Cardiac muscle cell (in vitro differentiated cells and primary cell): Measurements from ENCODE around the gene NBDY. TPM values are rescaled to one million over a fixed set of nuclear protein-coding genes. Genes with fewer than 3 reads are reported as not detected.

Source experiments
- DNase-seq, 2 donors: peaks; one replicate each; pipeline versions ENCODE4 v3.0.0 to v3.0.0-alpha.2; 2010 to 2017; ENCODE audit warnings: low read depth in 1 of 2, low spot score in 1 of 2
- H3K27ac ChIP-seq: fragments of 200-600 bp; sonication (generic); 2 replicates; pipeline ENCODE4 v1.5.1; 2016
- H3K27me3 ChIP-seq: fragments of 200-600 bp; sonication (generic); 2 replicates; pipeline ENCODE4 v1.6.0; 2016; ENCODE audit warnings: control low read depth
- H3K36me3 ChIP-seq: fragments of 200-600 bp; sonication (generic); 2 replicates; pipeline ENCODE4 v1.5.1; 2016; ENCODE audit warnings: control low read depth
- H3K4me1 ChIP-seq: fragments of 200-600 bp; sonication (generic); 2 replicates; pipeline ENCODE4 v1.8.1; 2017; ENCODE audit warnings: low read depth, mild to moderate bottlenecking, mixed run types
- H3K4me3 ChIP-seq: fragments of 200-600 bp; sonication (generic); 2 replicates; pipeline ENCODE4 v1.5.1; 2016; ENCODE audit warnings: mild to moderate bottlenecking
- H3K9me3 ChIP-seq: fragments of 200-600 bp; sonication (generic); 2 replicates; pipeline ENCODE4 v1.5.1; 2017; ENCODE audit warnings: low read depth, mild to moderate bottlenecking, control low read depth
- CTCF ChIP-seq: IDR thresholded peaks from 2 replicates; pipeline ENCODE4 v1.5.1; 2012; ENCODE audit warnings: low read depth, mild to moderate bottlenecking, low read length
- polyA plus RNA-seq: library from polyadenylated mRNA; unstranded; fragments of >200 nt; fragmentation: Nextera tagmentation; extraction: Ambion mirVana; gene quantifications from 2 replicates; pipeline ENCODE4 v1.2.1, GENCODE V29; 2016
- total RNA-seq: library from RNA; depleted of rRNA; stranded (reverse); fragments of >200 nt; gene quantifications from 2 replicates; pipeline ENCODE4 v1.2.3, GENCODE V29; 2016

The NBDY gene
- total and polyA plus RNA-seq, 2 experiments from 2014 or later = 13.1 to 243 TPM

GRCh38 chrX:56762220-56762619, 33.2 kb downstream of the NBDY start:
- Histone ChIP-seq H3K36me3 (no peaks in the 10 kb centered on the region), H3K9me3 (no peaks in the 10 kb centered on the region), H3K4me1 (no peaks in the 10 kb centered on the region), H3K4me3 (no peak overlapping the region), H3K27me3 (no peaks in the 10 kb centered on the region), H3K27ac (no peak overlapping the region)
- TF ChIP-seq CTCF = no peak
- no peak for DNase-seq

DNA sequence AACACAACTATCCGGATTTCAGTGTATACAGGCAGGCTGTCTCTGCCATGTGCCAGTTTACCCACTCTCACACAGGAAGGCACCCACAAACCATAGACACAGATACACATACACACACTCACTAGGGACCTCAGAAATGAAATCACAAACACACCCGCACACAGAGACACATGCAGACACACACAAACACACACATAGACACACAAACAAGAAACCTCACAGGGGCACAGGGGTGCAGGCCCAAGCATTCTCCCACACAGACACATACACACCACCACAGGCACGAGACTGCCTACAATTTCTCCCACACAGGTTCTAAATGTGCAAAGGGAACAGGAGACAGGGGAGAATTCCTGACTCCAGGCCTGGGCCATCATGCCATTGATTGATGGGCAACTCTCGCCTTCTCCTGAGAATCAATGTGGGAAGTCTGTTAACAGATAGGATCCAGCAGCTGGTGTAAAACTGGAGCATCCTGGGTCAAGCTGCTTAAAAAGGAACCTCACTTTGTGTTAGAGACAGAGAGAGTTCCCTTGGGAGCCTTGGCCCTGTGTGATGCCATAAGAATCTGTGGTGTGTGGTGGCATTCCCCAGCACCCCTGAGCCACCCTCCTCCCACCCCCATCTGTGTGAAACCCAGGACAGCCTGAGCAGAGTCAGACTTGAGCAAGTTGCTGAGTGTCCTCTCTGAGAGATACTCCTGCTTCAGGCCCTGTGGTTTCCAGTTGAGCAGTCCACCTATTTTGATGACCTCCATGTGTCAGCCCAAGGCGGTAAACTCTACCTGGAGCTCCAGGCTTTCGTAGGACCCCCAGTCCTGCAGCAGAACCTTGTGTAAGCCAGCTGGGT, 33.9 kb downstream of the NBDY start:
- no peak for DNase-seq

GRCh38 chrX:56763556-56764152, 34.6 kb downstream of the NBDY start:
- TF ChIP-seq CTCF = no peak
- Histone ChIP-seq H3K36me3 (no peaks in the 10 kb centered on the region), H3K27ac (no peak overlapping the region), H3K9me3 (no peaks in the 10 kb centered on the region), H3K4me1 (no peaks in the 10 kb centered on the region), H3K4me3 (no peak overlapping the region), H3K27me3 (no peaks in the 10 kb centered on the region)
- no peak for DNase-seq

More for the DNA sequence above, 33.9 kb downstream of the NBDY start:
- H3K4me3 ChIP-seq = no peak overlapping the region
- H3K9me3 ChIP-seq = no peaks in the 10 kb centered on the region
- H3K4me1 ChIP-seq = no peaks in the 10 kb centered on the region
- H3K27ac ChIP-seq = no peak overlapping the region
- H3K36me3 ChIP-seq = no peaks in the 10 kb centered on the region
- H3K27me3 ChIP-seq = no peaks in the 10 kb centered on the region
- no peak for TF ChIP-seq CTCF

- H3K4me1 ChIP-seq = no peaks in the 10 kb centered on the region
- no peak overlapping the region for H3K27ac ChIP-seq
- TF ChIP-seq CTCF = peak; percentile 50
- no peaks in the 10 kb centered on the region for H3K27me3 ChIP-seq
- H3K4me3 ChIP-seq = no peak overlapping the region
- no peaks in the 10 kb centered on the region for H3K36me3 ChIP-seq
- no peaks in the 10 kb centered on the region for H3K9me3 ChIP-seq
- DNase-seq = peak; percentile 41 to 84
Measured at GRCh38 chrX:56764153-56764974, 35.3 kb downstream of the NBDY start.

GRCh38 chrX:56764975-56765791, 36.1 kb downstream of the NBDY start:
- no peak overlapping the region for H3K4me3 ChIP-seq
- DNase-seq = no peak

More at GRCh38 chrX:56764975-56765791, 36.1 kb downstream of the NBDY start:
- no peaks in the 10 kb centered on the region for H3K4me1 ChIP-seq
- TF ChIP-seq CTCF = no peak
- no peaks in the 10 kb centered on the region for H3K36me3 ChIP-seq
- no peak overlapping the region for H3K27ac ChIP-seq
- H3K27me3 ChIP-seq = no peaks in the 10 kb centered on the region
- H3K9me3 ChIP-seq = no peaks in the 10 kb centered on the region
